Sciatic nerve (tissue), 2 donors: ENCODE data around the gene ADCY2. TPM values are rescaled to one million over a fixed set of nuclear protein-coding genes. Genes with fewer than 3 reads are reported as not detected.

Experiments
- ATAC-seq: fragments of 200-7000 bp; cut with Tn5 transposase; one replicate; pipeline ENCODE4 v1.9.1; 2020; ENCODE audit warnings: mild to moderate bottlenecking, moderate library complexity
- DNase-seq: peaks from one replicate; pipeline ENCODE4 v3.0.0-alpha.2; 2020; ENCODE audit warnings: low spot score
- intact Hi-C: fragments of 100-400 bp; cut with DNase I; formaldehyde crosslinking; loops from one replicate; pipeline ENCODE4 v1.14.2; 2022
- total RNA-seq: library from RNA; stranded (reverse); fragmentation: NEBNext Ultra II Directional; extraction: Animal tissue kit (Norgen Biotek cat#: 25700); gene quantifications from one replicate; pipeline ENCODE4 v1.2.1, GENCODE V29; 2021
- donor health status: DM: no; HTN: no; CAD: no.
- donor health status: DM: no; HTN: no; CAD: no.

Gene ADCY2
- total RNA-seq, 1 donor from 2014 or later, result 10.0 TPM

DNA sequence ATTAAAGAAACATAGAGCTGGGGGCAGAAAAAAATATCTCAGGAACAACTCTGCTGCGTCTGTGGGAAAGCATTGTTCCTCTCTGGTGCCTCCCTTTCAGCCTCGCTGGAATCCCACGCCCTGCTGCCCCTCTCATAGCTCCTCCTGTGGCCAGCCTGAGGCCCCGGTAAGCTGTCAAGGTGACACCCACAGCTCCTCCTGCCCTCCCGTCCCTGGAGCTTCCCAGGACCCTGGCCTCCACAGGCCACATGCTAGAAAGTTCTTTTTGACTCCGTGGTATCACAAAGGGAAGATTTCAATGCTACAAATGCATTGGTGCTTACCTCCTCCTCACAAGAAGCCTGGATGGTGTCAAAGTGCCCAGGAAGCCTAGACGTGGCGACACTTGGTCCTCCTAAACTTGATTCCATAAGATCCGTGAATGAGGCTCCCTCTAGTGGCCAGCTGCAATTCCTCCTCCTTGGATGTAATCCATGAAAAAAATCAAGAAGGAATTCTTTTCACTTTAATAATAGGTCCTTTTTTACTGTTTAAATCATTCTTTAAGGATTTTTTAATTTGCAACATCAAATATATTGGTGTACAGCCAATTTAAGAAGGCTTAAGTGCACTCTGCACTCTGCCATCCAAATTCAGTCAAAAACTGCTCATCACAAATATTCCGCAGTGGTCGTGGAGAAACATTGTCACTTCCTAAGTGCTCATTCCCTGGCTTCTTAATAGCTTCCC is 350.1 kb downstream of the ADCY2 start:
- intact Hi-C loops, result no loop called here
- ATAC-seq, result peak; percentile 73
- peak; percentile 85 for DNase-seq

DNA sequence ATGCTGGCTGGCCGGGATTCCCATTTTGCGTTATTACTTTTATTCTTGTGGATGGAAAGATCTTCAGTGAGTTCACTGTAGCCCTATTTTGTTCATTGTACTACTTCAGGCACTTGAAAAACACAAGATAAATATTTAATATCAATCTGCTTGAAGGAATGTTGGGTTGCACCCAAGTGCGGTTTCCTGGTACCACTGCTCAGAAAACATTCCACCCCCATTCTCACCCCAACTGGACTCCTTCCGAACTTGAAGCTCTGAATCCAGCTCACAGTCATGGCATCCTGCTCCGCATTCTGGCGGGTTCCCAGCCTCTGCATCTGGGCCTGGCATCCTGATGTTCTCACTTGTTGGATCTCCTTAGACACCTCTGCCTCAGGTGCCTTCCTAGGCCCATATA is 351.8 kb downstream of the ADCY2 start:
- DNase-seq (no peak), ATAC-seq (no peak)
- intact Hi-C loops, result no loop called here

DNA sequence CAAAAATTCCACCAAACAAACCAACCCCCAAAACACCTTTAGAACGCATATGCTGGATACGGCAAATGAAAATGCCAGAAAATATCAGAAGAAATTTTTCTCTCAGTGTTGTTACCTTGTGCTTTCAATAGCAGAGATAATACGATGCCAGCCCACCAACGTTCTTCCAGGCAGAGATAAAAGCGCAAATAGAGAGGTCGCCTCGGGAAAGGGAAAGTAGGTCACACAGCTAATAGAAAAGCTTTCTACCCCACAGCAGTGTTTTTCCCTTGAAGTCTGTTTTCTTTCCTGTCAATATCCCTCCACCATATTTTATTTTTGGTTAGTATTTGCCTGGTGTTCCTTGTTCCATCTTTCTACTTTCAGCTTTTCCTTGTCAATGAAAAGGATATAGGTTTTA is 353.7 kb downstream of the ADCY2 start:
- ATAC-seq, result no peak
- DNase-seq, result no peak
- intact Hi-C loops, result no loop called here

DNA sequence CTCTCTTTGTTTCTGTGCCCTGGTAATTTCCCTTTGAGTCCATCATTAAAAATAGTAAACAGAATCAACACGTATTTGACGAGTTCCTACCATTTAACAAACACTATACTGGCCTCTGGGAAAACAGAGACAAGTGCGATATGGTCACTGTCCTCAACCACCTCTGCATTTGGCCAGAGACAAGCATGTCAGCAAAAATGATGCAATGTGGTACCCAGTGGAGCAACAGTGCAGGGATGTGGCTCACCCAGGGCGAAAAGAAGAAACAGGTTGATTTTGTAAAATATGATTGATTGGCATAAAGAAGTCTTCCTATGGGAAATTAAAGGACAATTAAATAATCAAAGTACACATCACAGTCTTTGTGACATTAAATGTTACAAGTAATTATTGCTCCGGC is 355.9 kb downstream of the ADCY2 start:
- DNase-seq (no peak), ATAC-seq (no peak)
- intact Hi-C loops, result no loop called here

DNA sequence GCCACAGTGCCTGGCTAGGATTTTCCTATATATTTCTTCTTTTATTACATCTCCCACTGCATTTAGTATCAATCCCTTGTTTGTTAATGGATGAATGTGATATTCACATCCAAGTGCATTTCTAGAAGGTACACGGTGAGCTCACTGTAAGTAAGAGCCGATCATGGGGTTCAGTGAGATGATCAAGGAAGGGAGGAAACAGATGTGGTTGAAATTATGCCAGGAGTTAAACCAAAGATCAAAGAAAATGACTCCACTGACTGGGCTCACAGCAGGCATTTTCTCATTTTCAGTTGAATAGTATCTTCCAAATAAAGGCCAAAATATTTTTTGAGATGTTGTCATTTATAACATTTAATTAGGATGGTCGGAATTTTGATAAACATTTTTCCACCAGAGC is 357.2 kb downstream of the ADCY2 start:
- ATAC-seq (no peak), DNase-seq (no peak)
- intact Hi-C loops, result no loop called here

DNA sequence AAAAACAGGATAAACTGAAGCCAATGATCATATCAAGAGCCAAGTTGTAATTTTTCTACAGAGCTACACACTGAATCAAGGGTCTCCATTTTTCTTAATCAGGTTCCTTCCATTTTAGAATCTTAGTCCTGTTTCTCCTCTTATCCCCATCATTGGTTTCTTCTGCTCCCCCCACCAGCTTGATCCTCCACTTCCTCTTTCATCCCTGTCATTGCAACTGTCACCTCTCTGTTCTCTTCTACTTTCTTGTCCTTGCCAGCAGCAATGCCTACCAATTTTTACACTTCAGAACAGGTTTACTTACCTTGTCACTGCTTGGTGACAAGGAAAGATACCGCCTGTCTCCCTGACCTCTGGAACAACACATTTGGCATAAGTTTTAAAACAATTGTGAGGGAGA is 357.7 kb downstream of the ADCY2 start:
- ATAC-seq, result no peak
- intact Hi-C loops, result no loop called here
- no peak for DNase-seq

DNA sequence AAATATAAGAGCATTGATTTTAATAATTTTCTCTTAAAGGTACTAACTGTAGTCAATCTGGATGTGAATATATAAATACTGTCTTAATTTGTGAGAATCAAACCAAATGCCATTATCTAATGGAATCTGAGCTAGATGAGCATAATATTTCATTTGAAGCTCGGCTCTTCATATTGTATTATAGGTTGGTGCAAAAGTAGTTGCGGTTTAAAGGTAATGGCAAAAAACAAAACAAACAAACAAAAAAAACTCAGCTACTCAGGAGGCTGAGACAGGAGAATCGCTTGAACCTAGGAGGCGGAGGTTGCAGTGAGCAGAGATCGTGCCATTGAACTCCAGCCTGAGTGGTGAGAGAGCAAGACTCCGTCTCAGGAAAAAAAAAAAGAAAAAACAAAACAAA is 358.6 kb downstream of the ADCY2 start:
- DNase-seq (no peak), ATAC-seq (no peak)
- intact Hi-C loops, result no loop called here

DNA sequence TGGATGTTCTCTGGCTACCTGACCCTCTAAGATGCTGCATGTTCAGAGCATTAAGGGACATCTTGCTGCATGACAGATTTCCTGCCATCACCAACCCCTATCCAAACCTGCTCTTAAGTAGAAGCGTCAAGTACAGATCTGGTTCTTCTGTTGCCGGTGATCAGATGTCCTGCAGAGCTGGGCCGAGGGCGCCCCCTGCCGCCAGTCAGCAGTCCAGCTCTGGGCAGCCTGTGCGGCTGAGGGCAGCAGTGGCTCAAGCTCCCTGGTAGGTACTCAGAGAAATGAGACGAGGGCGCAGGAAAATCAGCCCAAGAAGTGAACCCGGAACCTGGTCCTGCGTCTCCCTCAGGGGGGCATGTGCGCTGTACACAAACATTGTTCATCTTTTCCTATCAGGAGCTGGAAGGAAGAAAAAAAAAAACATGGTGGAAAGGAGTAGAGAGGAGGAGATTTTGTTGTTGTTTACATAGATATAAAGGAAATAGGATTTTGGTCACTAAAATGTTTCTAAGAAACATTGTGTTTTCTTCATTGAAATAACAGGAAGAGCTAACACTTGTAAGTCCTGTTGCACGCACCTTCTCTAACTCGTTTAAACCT is 359.2 kb downstream of the ADCY2 start:
- intact Hi-C loops, result no loop called here
- peak; percentile 82 for ATAC-seq
- peak; percentile 67 for DNase-seq

DNA sequence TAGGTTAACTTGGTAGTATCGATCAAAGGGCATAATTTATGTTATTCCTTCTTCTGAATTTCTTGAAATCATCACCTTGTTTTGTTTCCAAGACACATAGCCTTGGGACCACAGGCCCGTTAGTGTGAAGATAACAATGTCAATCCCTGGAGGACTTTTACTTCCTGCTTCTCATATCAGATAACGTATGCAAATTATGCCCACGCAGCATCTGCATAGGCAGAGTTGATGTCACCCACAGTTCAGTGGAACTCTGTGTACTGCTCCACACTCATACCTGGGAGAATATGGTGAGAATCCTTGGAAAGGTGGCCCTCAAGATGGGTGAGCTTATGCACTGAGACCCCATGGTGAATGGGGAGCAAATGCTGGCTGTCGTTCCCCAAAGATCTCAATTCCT is 360.0 kb downstream of the ADCY2 start:
- intact Hi-C loops, result no loop called here
- DNase-seq, result no peak
- no peak for ATAC-seq

DNA sequence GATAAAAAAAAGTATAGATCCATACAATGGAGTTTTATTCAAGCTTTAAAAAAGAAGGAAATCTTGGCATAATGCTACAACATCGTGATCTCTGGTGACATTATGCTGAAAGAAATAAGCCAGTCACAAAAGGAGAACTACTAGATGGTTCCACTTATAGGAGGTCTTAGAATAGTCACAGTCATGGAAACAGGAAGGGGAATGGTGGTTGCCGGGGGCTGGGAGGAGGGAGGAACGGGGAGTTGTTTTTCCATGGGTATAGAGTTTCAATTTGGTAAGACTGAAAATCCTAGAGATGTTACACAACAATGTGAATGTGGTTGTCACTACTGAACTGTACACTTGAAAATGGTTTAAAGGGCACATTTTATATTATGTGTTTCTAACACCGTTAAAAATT is 360.5 kb downstream of the ADCY2 start:
- intact Hi-C loops, result no loop called here
- no peak for DNase-seq
- ATAC-seq, result peak; percentile 57

DNA sequence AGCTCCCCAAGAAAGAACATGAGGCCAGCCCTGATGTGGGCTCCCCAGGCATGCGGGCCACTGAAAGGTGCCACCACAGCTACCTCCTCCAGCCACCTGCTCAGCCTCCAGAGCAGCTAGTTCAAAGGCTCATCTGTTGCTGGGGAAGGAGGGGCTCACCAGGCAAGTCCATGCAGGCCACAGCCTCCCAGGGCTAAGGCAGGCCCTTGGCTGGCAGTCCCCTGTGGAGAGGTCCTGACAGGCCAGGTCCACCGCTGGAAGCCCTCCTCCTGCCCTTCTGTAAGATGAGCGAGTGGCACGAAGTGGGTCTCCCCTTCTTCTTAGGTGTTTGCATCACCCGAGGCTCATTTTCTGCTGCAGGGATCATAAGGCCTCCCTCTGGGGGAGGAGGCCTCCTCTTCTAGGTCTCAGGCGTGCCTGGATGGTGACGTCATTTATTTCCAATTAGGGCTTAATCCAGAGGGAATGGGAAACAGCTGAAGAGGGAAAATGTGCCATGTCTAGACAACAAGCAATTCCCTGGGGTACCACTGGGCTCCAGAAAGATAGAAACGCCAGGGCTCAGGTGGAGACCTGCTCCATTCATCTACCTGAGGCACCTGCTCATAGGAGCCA is 363.4 kb downstream of the ADCY2 start:
- intact Hi-C loops, result no loop called here
- no peak for DNase-seq

DNA sequence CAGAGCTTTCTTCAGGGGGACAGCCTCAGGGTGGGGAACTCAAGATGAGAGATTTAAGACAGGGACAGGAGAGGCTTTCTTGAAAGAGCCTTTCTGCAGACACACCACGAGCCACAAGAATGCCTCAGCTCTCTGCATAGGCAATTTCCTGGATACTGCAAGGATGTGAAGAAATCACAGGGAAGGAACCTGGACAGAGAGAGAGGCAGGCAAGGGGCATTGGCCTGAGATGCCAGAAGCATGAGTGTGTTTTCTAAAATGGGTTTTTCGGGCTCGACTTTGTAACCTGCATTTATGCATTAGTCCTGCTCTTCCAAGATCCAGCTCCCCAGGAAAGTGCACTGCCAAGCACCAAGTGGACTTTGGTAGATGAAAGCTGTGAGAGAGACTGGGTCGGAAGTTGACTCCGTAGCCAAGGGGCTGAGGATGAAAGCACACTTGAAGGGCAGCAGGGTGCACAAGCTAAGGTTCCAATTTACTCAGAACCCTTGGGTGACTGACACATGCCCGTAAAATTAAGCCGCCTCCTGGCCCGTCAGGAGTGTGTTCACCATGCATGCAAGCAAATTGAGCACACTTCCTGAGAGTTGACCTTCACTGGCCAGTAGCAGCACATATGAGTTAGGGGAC is 364.1 kb downstream of the ADCY2 start:
- intact Hi-C loops, result no loop called here
- ATAC-seq (no peak), DNase-seq (no peak)

More for the DNA sequence above, 363.4 kb downstream of the ADCY2 start:
- ATAC-seq, result no peak

DNA sequence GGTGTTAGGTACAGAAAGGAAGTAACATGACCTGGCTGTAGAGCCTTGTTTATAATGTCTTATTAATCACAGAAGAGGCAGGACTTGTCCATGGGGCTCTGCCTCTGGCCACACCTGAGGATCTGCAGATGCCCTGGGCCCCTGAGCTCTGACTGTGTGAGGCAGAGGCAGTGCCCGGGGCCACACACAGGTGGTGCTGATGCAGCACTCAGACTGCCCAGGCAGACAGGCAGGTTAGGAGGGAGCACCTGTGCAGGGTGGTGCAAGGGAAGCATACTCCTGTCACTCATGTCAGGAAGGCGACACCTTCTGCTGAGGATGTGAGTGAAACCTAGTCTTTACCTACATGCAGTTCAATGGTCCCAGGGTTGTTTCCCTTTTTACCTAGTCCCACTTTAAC is 366.3 kb downstream of the ADCY2 start:
- ATAC-seq (no peak), DNase-seq (no peak)
- intact Hi-C loops, result no loop called here

DNA sequence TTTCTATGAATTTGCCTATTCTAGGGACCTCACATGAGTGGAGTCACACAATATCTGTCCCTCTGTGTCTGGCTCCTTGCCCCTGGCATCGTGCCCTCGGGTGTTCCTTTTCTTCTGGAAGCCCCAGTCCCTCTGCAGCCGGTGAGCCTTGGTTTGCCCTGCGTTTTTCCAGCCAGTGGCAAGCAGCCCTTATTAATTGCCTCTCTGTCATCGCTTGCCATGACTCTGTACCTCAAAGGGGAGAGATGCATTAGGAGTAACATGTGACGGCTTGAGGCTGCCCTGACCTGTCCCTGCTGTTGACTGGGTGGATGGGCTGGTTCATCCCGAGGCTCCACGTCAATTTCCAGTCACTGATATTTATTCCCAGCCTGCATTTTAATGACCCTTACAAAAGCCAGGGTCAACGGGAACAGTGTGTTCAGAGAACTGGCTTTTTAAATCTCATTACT is 367.7 kb downstream of the ADCY2 start:
- ATAC-seq (no peak), DNase-seq (no peak)
- intact Hi-C loops, result no loop called here

DNA sequence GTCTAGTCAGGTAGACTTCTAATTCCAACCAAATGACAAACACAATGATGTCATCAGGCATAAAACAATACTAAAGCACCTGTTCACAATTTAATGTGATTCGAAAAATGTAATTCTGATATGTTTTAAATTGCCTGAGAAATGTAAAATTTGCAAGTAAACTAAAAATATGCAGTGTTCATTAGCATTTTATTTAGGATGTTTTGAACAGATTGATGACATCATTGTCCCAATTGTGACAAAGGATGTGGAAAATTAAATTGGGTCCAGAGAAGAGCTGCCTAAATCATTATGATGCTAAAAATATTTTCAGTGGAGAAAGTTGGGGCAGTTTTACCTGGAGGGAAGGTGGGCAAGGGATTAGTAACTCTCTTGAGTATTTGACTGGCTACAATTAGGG is 368.5 kb downstream of the ADCY2 start:
- intact Hi-C loops, result no loop called here
- ATAC-seq, result no peak

DNA sequence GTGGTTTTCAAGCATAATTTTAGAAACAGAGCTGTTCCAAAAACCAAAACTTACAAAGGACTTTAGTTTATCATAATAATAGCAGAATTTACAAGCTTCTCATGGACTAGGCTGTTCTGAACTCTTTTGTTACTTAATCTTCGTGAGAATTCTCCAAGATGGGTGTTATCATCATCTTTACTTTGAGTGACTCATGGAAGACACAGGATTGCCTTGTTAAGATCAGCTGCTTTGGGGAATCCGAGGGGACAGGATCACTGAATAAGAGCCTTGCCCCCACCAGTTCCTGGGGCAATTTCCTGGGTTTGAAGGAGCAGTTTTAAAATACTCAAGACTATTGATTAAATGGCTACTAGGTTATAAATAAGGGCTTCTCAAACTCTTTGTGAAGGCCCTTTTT is 374.5 kb downstream of the ADCY2 start:
- DNase-seq (no peak), ATAC-seq (no peak)
- intact Hi-C loops, result no loop called here

More for the DNA sequence above, 368.5 kb downstream of the ADCY2 start:
- no peak for DNase-seq

DNA sequence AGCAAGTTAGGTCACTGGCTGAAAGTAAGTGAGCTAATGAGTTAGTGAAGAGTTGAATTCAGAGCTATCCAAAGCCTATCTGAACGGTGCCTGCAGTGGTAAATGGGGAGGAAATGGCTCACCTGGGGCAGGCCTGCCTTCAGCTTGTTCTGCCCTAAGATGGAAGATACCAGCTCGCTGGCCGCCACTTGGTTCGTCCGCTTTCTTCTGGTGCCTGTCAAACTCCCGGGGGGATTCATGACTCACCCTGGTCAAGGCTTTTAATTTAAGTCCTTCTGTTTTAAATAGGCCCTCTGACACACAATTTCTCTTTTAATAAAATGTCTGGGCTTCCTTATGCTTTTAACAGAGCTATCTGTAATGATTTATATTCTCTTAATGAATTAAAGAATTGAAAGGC is 376.2 kb downstream of the ADCY2 start:
- no peak for DNase-seq
- intact Hi-C loops, result no loop called here
- ATAC-seq, result no peak

DNA sequence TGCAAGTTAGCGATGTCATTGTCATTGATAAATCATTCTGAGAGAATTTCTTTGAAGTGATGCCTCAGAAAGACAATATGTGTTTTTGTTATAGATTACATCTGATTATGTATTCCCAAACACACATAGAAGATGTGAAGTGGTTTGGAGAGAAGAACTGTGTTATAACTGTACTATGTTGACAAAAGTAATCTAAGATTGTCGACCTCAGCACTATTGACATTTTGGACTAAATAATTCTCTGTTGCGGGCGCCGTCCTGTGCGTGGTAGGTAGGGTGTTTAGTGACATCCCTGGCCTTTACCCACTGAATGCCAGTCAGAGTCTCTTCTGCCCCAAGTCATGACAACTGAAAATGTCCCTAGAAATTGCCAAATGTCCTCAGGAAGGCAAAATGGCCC is 377.2 kb downstream of the ADCY2 start:
- ATAC-seq, result no peak
- intact Hi-C loops, result no loop called here
- no peak for DNase-seq

DNA sequence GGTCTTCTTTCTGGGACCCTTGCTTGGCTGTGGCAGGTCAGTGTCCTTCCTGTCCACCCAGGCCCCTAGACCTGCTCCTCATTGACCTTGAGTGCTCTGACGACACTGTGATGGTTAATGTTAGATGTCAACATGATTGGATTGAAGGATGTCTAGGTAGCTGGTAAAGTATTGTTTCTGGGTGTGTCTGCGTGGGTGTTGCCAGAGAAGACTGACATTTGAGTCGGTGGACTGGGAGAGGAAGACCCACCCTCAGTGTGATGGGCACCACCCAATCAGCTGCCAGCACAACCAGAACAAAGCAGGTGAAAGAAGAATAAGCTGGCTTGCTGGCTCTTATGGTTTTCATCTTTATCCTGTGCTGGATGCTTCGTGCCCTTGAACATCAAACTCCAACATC is 380.5 kb downstream of the ADCY2 start:
- no peak for ATAC-seq
- DNase-seq, result no peak
- intact Hi-C loops, result no loop called here
